NCI-H1105 treated with DMSO at 0.1 percent for 48 hours (cell line): ENCODE results near the gene C10orf90.
"Not testable (repeated sequence)": the region's sequence is repeated elsewhere in the genome, so short reads cannot be mapped to it uniquely, and the experiment has no call there.

Experiments used
- DNase-seq: peaks from one replicate; lab custom pipeline; 2025; lab: John Stamatoyannopoulos, UW

Gene C10orf90

DNA sequence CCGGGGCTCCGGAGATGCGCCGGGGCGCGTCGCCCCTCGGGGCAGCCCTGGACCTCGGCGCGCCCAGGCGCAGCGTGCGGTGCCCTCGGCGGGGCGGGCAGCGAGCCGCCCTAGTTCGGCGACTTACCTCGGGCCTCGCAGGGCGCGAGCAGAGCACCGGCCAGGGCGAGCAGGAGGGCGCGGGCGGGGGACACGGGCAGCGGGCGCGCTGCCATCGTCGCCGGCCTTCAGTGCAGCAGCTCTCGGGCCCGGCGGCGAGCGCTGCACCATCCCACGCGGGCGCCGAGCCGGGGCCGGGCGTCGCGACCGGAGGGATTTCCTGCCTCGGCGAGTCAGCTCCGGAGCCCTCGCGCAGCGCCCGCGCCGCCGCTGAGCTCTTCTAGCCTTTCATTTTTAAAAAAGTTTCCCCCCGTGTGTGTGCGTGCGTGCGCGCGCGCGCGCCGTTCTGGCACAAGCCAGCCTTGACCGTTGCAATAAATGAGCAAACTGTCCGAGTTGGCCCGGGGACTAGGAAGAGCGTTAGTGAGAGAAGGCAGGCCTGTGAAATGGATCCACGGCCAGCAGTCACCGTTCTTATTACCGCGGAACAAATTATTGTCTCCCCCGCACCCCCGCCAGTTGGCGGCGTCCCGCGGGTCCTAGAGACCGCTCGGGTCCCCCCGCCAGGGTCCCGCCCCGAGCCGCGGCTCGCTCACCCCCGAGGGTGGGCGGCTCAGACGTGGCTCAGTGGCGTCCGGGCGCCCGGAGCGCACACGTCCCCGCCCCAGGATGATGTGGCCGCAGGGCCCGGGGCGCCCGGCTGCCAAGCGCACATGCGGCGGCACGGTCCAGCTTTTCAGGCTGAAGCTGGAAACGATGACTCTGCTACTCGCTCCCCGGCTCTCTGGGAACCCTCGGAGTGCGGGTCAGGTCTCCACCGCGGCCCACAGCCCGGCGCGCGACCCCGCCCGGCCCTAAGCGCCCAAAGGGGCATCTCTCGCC, 282.3 kb downstream of the C10orf90 start, which contains the start of gene ADAM12:
Gene ADAM12 (minus strand): TSS at position 547 of the 981 bp plus-strand sequence. CDS start 332 bp downstream, at position 215.
- no peak for DNase-seq

DNA sequence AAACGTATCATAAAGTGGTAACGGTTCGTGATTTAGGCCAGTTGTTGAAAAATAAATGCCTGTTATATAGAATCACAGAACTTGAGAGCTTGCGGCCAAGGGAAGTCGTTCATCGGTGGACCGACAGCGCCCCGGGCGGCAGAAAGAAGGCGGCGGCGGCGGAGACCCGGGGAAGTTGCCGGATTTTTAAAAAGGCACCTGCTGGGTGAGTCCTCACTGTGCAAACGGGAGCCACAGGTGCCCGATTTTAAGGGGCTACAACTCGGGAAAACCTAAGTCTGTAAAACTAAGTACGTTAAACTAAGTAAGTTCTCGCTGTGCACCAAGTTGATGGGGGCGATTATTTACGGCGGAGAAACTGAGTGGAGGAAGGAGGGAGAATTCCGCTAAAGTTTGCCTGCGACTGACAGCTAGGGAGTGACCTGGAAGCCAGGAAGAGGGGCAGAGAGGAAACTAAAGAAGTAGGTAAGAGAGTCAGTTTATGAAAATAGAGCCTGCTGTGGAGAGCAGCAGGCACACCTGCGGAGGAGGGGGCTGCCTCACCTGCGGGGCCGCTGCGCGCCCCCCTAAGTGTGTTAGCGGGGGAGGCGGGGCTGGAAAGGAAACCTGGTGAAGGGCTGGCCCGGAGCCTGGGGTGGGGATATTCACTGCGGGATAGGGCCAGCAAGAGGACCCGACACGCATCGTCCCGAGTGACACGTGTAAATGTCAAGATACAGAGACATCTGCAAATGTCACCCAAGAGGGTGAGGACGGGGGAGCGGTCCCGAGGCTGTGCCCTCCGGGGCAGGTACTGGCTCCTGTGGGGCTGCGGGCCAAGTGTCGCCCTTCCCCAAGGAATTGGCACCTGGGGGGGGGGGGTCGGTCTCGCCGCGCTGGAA, 283.2 kb downstream of the C10orf90 start:
- peak; percentile 27 for DNase-seq

DNA sequence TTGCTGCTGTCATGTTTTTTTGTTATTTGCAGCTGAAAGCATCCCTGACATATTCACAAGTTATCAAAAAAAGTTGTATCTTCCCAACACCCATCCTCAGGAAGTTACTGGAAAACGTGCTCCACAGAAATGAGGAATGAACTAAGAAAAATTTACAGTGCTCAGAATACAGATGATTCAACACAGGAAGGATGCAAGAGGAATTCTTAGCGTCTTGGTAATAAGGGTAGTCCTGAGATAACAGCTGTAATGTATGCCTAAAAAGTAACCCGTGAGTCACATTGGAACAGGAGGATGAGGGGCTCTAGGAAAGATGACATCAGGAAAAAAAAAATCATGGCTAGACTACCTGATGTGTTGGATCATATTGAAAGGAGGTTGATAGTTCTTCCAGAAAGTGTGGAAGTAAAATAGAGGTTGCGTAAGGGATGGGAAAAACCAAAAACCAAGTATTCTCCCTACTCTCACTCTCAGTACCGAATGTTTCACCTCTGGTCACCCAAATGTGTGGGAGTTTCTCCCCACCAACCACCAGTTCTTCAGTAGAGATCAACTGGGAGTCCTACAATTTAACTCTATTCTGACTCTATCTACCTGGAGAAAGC, 286.1 kb downstream of the C10orf90 start:
- no peak for DNase-seq

DNA sequence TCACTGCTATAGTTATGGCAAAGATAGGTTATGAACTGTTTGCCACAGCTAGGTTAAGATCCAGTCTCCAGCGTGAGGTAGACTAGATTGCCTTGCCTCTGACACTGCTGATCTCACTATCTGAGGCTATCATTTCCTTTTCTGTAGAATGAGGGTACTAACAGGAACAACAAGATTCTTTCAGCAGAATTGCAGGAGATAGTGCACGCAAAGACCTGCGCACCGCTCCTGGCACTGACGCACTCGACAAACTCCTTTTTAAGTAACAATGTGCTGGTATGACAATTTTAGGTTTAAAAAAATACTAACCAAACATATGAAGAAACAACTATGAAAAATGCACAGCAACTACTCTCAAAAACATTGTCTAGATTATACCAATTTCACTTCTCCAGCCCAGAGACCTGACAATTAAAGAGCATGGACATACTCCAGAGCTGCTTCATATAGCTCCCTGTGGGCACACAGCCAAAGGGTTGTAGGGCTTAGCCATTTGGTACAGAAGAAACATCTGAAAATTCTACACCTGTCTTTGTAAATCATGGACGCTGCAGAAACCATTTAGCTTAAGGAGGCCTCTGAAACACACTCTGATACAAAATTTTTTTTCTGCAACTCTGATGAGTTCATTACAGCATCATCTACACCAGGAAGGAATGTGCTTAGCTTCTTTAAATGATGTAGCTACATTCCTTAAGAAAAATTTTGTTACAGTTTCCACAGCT, 290.0 kb downstream of the C10orf90 start:
- DNase-seq, result no peak

DNA sequence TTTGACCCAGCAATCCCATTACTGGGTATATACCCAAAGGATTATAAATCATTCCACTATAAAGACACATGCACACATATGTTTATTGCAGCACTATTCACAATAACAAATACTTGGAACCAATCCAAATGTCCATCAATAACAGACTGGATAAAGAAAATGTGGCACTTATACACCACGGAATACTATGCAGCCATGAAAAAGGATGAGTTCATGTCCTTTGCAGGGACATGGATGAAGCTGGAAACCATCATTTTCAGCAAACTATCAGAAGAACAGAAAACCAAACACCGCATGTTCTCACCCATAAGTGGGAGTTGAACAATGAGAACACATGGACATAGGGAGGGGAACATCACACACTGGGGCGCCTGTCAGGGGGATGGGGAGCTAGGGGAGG, 291.3 kb downstream of the C10orf90 start:
- not testable (repeated sequence) for DNase-seq

DNA sequence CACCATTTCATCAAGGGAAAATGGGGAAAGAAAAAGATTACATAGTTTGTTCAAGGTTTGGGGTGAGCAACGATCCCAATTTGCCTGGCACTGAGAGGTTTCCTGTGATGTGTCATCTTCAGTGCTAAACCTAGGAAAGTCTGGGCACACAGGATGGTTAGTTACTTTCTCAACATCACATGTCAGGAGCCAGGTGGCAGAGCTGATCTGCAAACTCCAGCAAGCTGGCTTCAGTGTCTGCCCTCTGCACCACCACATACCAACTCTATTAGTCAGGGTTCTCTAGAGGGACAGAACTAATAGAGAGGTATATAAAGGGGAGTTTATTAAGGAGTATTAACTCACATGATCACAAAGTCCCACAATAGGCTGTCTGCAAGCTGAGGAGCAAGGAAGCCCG, 293.5 kb downstream of the C10orf90 start:
- DNase-seq, result no peak

DNA sequence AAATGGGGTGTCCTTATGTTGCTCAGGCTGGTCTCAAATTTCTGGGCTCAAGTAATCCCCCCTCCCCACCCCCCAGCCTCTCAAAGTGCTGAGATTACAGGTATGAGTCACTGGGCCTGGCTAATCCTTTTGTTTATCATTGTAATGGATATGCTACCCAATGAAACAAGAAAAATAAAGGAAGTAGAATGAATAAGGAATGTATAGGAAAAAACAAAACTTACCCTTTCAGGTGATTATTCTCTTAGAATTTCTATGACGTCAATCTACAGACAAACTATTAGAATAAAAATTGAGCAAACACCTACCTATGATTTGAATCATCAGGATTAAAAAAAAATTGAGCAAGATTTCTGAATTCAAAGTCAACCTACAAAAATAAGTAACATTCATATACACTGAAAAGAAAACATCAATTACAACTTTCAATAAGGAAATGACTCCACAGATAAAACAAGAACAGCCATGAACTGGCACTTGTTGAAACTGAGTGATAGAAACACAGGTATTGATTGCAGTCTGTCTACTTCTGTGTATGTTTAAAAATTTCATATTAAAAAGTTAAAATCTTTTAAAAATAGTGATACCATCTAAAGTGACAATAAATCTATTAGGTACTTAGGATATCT, 294.5 kb downstream of the C10orf90 start:
- DNase-seq, result no peak

DNA sequence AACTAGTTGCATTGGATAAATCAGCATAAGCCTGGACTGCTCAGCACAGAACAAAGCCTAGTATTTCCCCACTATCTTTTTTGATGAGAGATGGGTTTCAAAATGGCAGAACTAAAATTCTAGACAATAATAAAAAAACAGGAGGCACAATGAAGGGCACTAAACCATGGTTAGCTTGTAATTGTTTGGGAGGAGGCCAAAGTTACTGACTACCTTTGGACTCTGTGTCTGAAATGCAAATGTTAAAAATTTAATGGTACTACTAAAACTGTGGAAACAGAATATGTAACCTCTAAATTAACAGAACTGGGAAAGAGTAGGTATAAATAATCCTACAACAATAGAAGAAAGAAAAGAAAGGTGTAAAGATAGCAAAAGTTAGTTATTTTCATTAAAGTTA, 295.2 kb downstream of the C10orf90 start:
- DNase-seq, result no peak
